GM23338 (cell line): Measurements from ENCODE around the gene HMGN1. TPM values are rescaled to one million over a fixed set of nuclear protein-coding genes. Genes with fewer than 3 reads are reported as not detected.

Source experiments
- ATAC-seq: fragments of 200-7000 bp; cut with Tn5 transposase; 3 replicates; pipeline ENCODE4 v1.9.1; 2020
- DNase-seq: peaks from one replicate; pipeline ENCODE4 v3.0.0-alpha.2; 2015; ENCODE audit warnings: low spot score
- H2AFZ ChIP-seq: fragments of 200-600 bp; sonication (generic); 2 replicates; pipeline ENCODE4 v1.8.0; 2016; ENCODE audit warnings: antibody characterized with exemption, mild to moderate bottlenecking, moderate library complexity
- H3F3A ChIP-seq: fragments of 200-600 bp; sonication (generic); replicated peaks from 2 replicates; pipeline ENCODE4 v1.8.0; 2017; ENCODE audit warnings: antibody characterized with exemption, mixed run types, low read depth
- H3K27ac ChIP-seq: fragments of 200-600 bp; sonication (generic); 2 replicates; pipeline ENCODE4 v1.6.1; 2016; ENCODE audit warnings: low read depth
- H3K27me3 ChIP-seq: fragments of 200-600 bp; sonication (generic); 2 replicates; pipeline ENCODE4 v1.8.0; 2016; ENCODE audit warnings: mild to moderate bottlenecking, mixed run types, moderate library complexity; ENCODE audit not compliant: insufficient read depth
- H3K36me3 ChIP-seq: fragments of 200-600 bp; sonication (generic); 2 replicates; pipeline ENCODE4 v1.8.0; 2016; ENCODE audit warnings: mild to moderate bottlenecking; ENCODE audit not compliant: insufficient read depth
- H3K4me1 ChIP-seq: fragments of 200-600 bp; sonication (generic); 2 replicates; pipeline ENCODE4 v1.8.0; 2016; ENCODE audit warnings: mild to moderate bottlenecking, moderate library complexity; ENCODE audit not compliant: insufficient read depth
- H3K4me2 ChIP-seq: fragments of 200-600 bp; sonication (generic); 2 replicates; pipeline ENCODE4 v1.7.1; 2017; ENCODE audit warnings: mixed run types
- H3K4me3 ChIP-seq: fragments of 200-600 bp; sonication (generic); 2 replicates; pipeline ENCODE4 v1.6.1; 2016; ENCODE audit warnings: mixed run types
- H3K79me2 ChIP-seq: fragments of 200-600 bp; sonication (generic); replicated peaks from 2 replicates; pipeline ENCODE4 v1.8.0; 2017; ENCODE audit warnings: mild to moderate bottlenecking; ENCODE audit not compliant: insufficient read depth
- H3K9me2 ChIP-seq: fragments of 200-600 bp; sonication (generic); 2 replicates; pipeline ENCODE4 v1.8.0; 2017; ENCODE audit not compliant: insufficient read depth
- H4K20me1 ChIP-seq: fragments of 200-600 bp; sonication (generic); replicated peaks from 2 replicates; pipeline ENCODE4 v1.8.0; 2017; ENCODE audit warnings: mild to moderate bottlenecking; ENCODE audit not compliant: insufficient read depth
- H3K27ac Mint-ChIP-seq: 2 replicates; pipeline ENCODE4 v1.8.0; 2020; ENCODE audit warnings: inconsistent platforms, mild to moderate bottlenecking, moderate library complexity, mixed read lengths
- H3K27me3 Mint-ChIP-seq: 3 replicates; pipeline ENCODE4 v1.8.0; 2022; ENCODE audit warnings: low read depth, mild to moderate bottlenecking, moderate library complexity, mixed read lengths, inconsistent platforms; ENCODE audit not compliant: insufficient read depth, poor library complexity
- H3K36me3 Mint-ChIP-seq: 3 replicates; pipeline ENCODE4 v1.8.0; 2021; ENCODE audit warnings: low read depth, mild to moderate bottlenecking, inconsistent platforms, moderate library complexity, mixed read lengths
- H3K4me1 Mint-ChIP-seq: 3 replicates; pipeline ENCODE4 v1.8.0; 2020; ENCODE audit warnings: mild to moderate bottlenecking, inconsistent platforms, mixed read lengths
- H3K4me3 Mint-ChIP-seq: 3 replicates; pipeline ENCODE4 v1.8.0; 2021; ENCODE audit warnings: moderate library complexity, mild to moderate bottlenecking, inconsistent platforms, mixed read lengths
- H3K9me3 Mint-ChIP-seq: 3 replicates; pipeline ENCODE4 v1.8.0; 2020; ENCODE audit warnings: moderate library complexity, mild to moderate bottlenecking, inconsistent platforms, mixed read lengths
- CTCF ChIP-seq, 2 experiments: fragments of 200-600 bp in 1 of 2; sonication (generic) in 1 of 2; conservative IDR thresholded peaks; 2 replicates each; pipeline versions ENCODE4 v1.5.1 to v1.6.1; 2016 to 2017; ENCODE audit warnings: antibody characterized with exemption in 2 of 2, low read depth in 2 of 2, mild to moderate bottlenecking in 2 of 2, moderate library complexity in 1 of 2
- EZH2phosphoT487 ChIP-seq: fragments of 200-600 bp; sonication (generic); IDR thresholded peaks from one replicate; pipeline ENCODE4 v1.8.1; 2018; ENCODE audit warnings: antibody characterized with exemption; ENCODE audit not compliant: unreplicated experiment
- JUNB ChIP-seq: IDR thresholded peaks from one replicate; pipeline ENCODE4 v1.6.1; 2016; ENCODE audit warnings: antibody characterized with exemption; ENCODE audit not compliant: unreplicated experiment
- NANOG ChIP-seq: IDR thresholded peaks from 2 replicates; pipeline ENCODE4 v1.6.1; 2016; ENCODE audit warnings: antibody characterized with exemption, borderline replicate concordance
- POLR2AphosphoS5 ChIP-seq: IDR thresholded peaks from 2 replicates; pipeline ENCODE4 v1.6.1; 2016; ENCODE audit warnings: antibody characterized with exemption, low read depth
- REST ChIP-seq: IDR thresholded peaks from one replicate; pipeline ENCODE4 v1.6.1; 2018; ENCODE audit warnings: antibody characterized with exemption; ENCODE audit not compliant: unreplicated experiment
- STAT1 ChIP-seq: IDR thresholded peaks from one replicate; pipeline ENCODE4 v1.6.1; 2016; ENCODE audit warnings: antibody characterized with exemption; ENCODE audit not compliant: unreplicated experiment
- ZNF114 ChIP-seq: fragments of 250-450 bp; sonication (Bioruptor Pico); IDR thresholded peaks from 2 replicates; pipeline ENCODE4 v1.5.0; 2020; ENCODE audit warnings: mild to moderate bottlenecking, moderate library complexity
- ZNF331 ChIP-seq: fragments of 250-450 bp; sonication (Bioruptor Pico); IDR thresholded peaks from 2 replicates; pipeline ENCODE4 v1.5.0; 2020; ENCODE audit warnings: low read depth, mild to moderate bottlenecking, moderate library complexity
- ZNF462 ChIP-seq: fragments of 250-450 bp; sonication (Bioruptor Pico); IDR thresholded peaks from 2 replicates; pipeline ENCODE4 v1.5.0; 2020; ENCODE audit warnings: mild to moderate bottlenecking, moderate library complexity
- polyA plus RNA-seq: library from polyadenylated mRNA; unstranded; fragments of >200 nt; fragmentation: Nextera tagmentation; extraction: Ambion mirVana; gene quantifications from 2 replicates; pipeline ENCODE4 v1.2.1, GENCODE V29; 2016
- total RNA-seq: library from RNA; depleted of rRNA; stranded (reverse); fragments of >200 nt; shearing (Covaris generic); gene quantifications from 2 replicates; pipeline ENCODE4 v1.2.3, GENCODE V29; 2014

HMGN1 gene
- total and polyA plus RNA-seq, 2 experiments from 2014 or later: 403 to 889 TPM

GRCh38 chr21:39307466-39307865 is 41.4 kb downstream of the HMGN1 start (continued):
- TF ChIP-seq NANOG (no peak), STAT1 (no peak), ZNF331 (no peak)

GRCh38 chr21:39300587-39300986 is 48.3 kb downstream of the HMGN1 start:
- no peak overlapping the region for H3K27ac ChIP-seq
- H3K79me2 ChIP-seq: peaks cover 92% of the 10 kb centered on the region
- H3K9me3 Mint-ChIP-seq: peaks cover 15% of the 10 kb centered on the region; the same call in 2 of the 3 replicates
- 0 out of 2 replicates have a peak, but pooled peaks cover 6% of the 10 kb centered on the region for H3F3A ChIP-seq
- peaks cover 26% of the 10 kb centered on the region for H4K20me1 ChIP-seq
- H3K27me3 Mint-ChIP-seq: peaks cover 4% of the 10 kb centered on the region
- DNase-seq: no peak
- H3K4me2 ChIP-seq: no peak overlapping the region
- peaks cover 76% of the 10 kb centered on the region for H3K36me3 Mint-ChIP-seq
- H3K36me3 ChIP-seq: peaks cover 32% of the 10 kb centered on the region
- no peaks in the 10 kb centered on the region for H3K27me3 ChIP-seq
- H3K4me1 Mint-ChIP-seq: no peaks in the 10 kb centered on the region
- H2AFZ ChIP-seq: no peak overlapping the region
- no peak overlapping the region for H3K4me3 Mint-ChIP-seq
- no peak for ATAC-seq
- no peaks in the 10 kb centered on the region for H3K4me1 ChIP-seq
- 0 out of 2 replicates have a peak, but pooled peaks cover 4% of the 10 kb centered on the region for H3K9me2 ChIP-seq
- H3K27ac Mint-ChIP-seq: no peak overlapping the region
- TF ChIP-seq STAT1: no peak
- TF ChIP-seq ZNF114 (CRISPR knock-in tag): no peak
- no peak for TF ChIP-seq REST
- TF ChIP-seq ZNF462 (CRISPR knock-in tag): no peak
- TF ChIP-seq CTCF (conservative IDR thresholded peaks at IDR 0.05; ENCODE audit: low read depth in 2 of 2): no peak
- TF ChIP-seq ZNF331: no peak
- no peak for TF ChIP-seq JUNB
- no peak for TF ChIP-seq POLR2AphosphoS5
- no peak for TF ChIP-seq EZH2phosphoT487
- no peak overlapping the region for H3K4me3 ChIP-seq
